Keratinocyte (primary cell): ENCODE data around the gene TROAP. TPM values are rescaled to one million over a fixed set of nuclear protein-coding genes. Genes with fewer than 3 reads are reported as not detected.

Experiments
- DNase-seq: peaks from one replicate; pipeline ENCODE4 v3.0.0-alpha.2; 2011; ENCODE audit warnings: low read depth, missing footprints, low spot score
- FAIRE-seq: peaks from 2 replicates; lab custom pipeline; 2011; peaks lifted over from hg19 to GRCh38; lab: Jason Lieb, UNC
- H2AFZ ChIP-seq: 2 replicates; pipeline ENCODE4 v1.6.0; 2012; ENCODE audit warnings: low read length, control low read depth, inconsistent platforms; ENCODE audit not compliant: control insufficient read depth
- H3K27ac ChIP-seq: 2 replicates; pipeline ENCODE4 v1.5.1; 2011; ENCODE audit warnings: low read length; ENCODE audit not compliant: control insufficient read depth, insufficient read depth
- H3K27me3 ChIP-seq: 3 replicates; pipeline ENCODE4 v1.6.0; 2011; ENCODE audit warnings: low read length; ENCODE audit not compliant: control insufficient read depth, insufficient read depth; ENCODE audit errors: extremely low read depth
- H3K36me3 ChIP-seq, 2 experiments: 2 replicates in 1 of 2; 3 replicates in 1 of 2; pipeline ENCODE4 v1.5.1; 2011; ENCODE audit warnings: low read length in 2 of 2, mild to moderate bottlenecking in 1 of 2; ENCODE audit not compliant: control insufficient read depth in 2 of 2, insufficient read depth in 2 of 2; ENCODE audit errors: extremely low read depth in 1 of 2
- H3K4me1 ChIP-seq: 3 replicates; pipeline ENCODE4 v1.5.1; 2011; ENCODE audit warnings: low read length; ENCODE audit not compliant: control insufficient read depth, insufficient read depth; ENCODE audit errors: extremely low read depth
- H3K4me2 ChIP-seq: 3 replicates; pipeline ENCODE4 v1.6.0; 2011; ENCODE audit warnings: low read depth, low read length; ENCODE audit not compliant: control insufficient read depth, insufficient read depth; ENCODE audit errors: extremely low read depth
- H3K4me3 ChIP-seq, 3 experiments: fragments of 200-600 bp in 1 of 3; sonication (generic) in 1 of 3; 2 replicates in 2 of 3; 3 replicates in 1 of 3; pipeline ENCODE4 v1.5.1; 2011 to 2016; ENCODE audit warnings: low read length in 3 of 3, mild to moderate bottlenecking in 3 of 3, control low read depth in 2 of 3, inconsistent platforms in 1 of 3, low read depth in 1 of 3, mixed read lengths in 1 of 3, mixed run types in 1 of 3, moderate library complexity in 1 of 3; ENCODE audit not compliant: control insufficient read depth in 2 of 3, insufficient read depth in 2 of 3; ENCODE audit errors: extremely low read depth in 1 of 3
- H3K79me2 ChIP-seq: 2 replicates; pipeline ENCODE4 v1.6.0; 2012; ENCODE audit warnings: low read length; ENCODE audit not compliant: control insufficient read depth, insufficient read depth
- H3K9ac ChIP-seq: 3 replicates; pipeline ENCODE4 v1.6.0; 2011; ENCODE audit warnings: low read length; ENCODE audit not compliant: control insufficient read depth, insufficient read depth; ENCODE audit errors: extremely low read depth
- H3K9me1 ChIP-seq: 3 replicates; pipeline ENCODE4 v1.6.0; 2011; ENCODE audit warnings: low read length; ENCODE audit not compliant: control insufficient read depth, insufficient read depth; ENCODE audit errors: extremely low read depth
- H3K9me3 ChIP-seq: 2 replicates; pipeline ENCODE4 v1.5.1; 2012; ENCODE audit warnings: low read depth, low read length; ENCODE audit not compliant: control insufficient read depth
- H4K20me1 ChIP-seq: 3 replicates; pipeline ENCODE4 v1.6.0; 2011; ENCODE audit warnings: low read length; ENCODE audit not compliant: control insufficient read depth, insufficient read depth; ENCODE audit errors: extremely low read depth
- CTCF ChIP-seq, 3 experiments: IDR thresholded peaks in 1 of 3; conservative IDR thresholded peaks in 1 of 3; optimal IDR thresholded peaks in 1 of 3; 2 replicates in 2 of 3; 3 replicates in 1 of 3; pipeline versions ENCODE3 to v1.5.1; 2011; ENCODE audit warnings: low read length in 3 of 3, mild to moderate bottlenecking in 3 of 3, moderate library complexity in 2 of 3, control low read depth in 1 of 3, inconsistent platforms in 1 of 3; ENCODE audit not compliant: insufficient read depth in 2 of 3; ENCODE audit errors: extremely low read depth in 1 of 3
- EZH2 ChIP-seq: IDR thresholded peaks from one replicate; pipeline ENCODE4 v1.6.1; 2012; ENCODE audit warnings: inconsistent platforms, mild to moderate bottlenecking, low read length, moderate library complexity
- dilution Hi-C: fragments of 300-500 bp; cut with MboI; formaldehyde crosslinking; loops from one replicate; pipeline ENCODE4 v1.7.0; 2020; ENCODE audit warnings: low sequenced_read_pairs; ENCODE audit not compliant: extremely low pct_ligation_motif_present
- polyA plus RNA-seq, 5 experiments: library from polyadenylated mRNA; depleted of rRNA in 3 of 5; stranded (reverse) in 3 of 5; stranded (forward) in 1 of 5; unstranded in 1 of 5; fragments of >200 nt; gene quantifications; 1 replicate in 1 of 5; 2 replicates in 3 of 5; 3 replicates in 1 of 5; pipeline versions ENCODE4 v1.2.1 to v1.2.3, GENCODE V29; 2011 to 2012; ENCODE audit warnings: missing spikeins in 2 of 5, low read depth in 1 of 5, low replicate concordance in 1 of 5

The TROAP gene
- polyA plus RNA-seq, 1 donor (not counting 4 experiments of a cell fraction or from before 2014, with no cell fraction given): 14.1 TPM

DNA sequence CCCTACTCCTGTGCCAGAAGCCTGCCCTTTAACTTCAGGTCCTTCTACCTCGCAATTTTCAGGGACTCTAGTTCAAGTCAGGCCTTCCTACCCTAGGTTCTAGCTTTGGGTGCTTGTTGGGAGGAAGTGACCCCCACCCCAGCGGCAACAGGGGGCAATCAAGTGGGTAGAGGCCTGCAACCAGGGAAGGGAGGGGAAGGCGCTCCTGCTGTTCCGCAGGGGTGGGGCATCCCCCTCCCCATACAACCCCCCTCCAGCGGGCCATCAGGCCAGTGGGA is 28.3 kb upstream of the TROAP start:
- Histone ChIP-seq H3K9me3 (no peaks in the 10 kb centered on the region), H3K27ac (no peak overlapping the region), H3K36me3 (no peaks in the 10 kb centered on the region), H3K4me2 (no peak overlapping the region), H4K20me1 (no peaks in the 10 kb centered on the region), H2AFZ (no peak overlapping the region), H3K4me3 (no peak overlapping the region), H3K9me1 (no peaks in the 10 kb centered on the region), H3K4me1 (peaks cover 13% of the 10 kb centered on the region), H3K9ac (no peak overlapping the region), H3K27me3 (peaks cover 47% of the 10 kb centered on the region), H3K79me2 (no peaks in the 10 kb centered on the region)
- DNase-seq: no peak
- TF ChIP-seq EZH2: no peak
- TF ChIP-seq CTCF (optimal IDR thresholded peaks at IDR 0.05 in 1 of 3, IDR thresholded peaks at IDR 0.05 in 1 of 3, conservative IDR thresholded peaks at IDR 0.05 in 1 of 3; ENCODE audit: extremely low read depth in 1 of 3, insufficient read depth in 2 of 3, low read length in 3 of 3): no peak
- no peak for FAIRE-seq
- dilution Hi-C loops: no loop called here

GRCh38 chr12:49295082-49295936 is 27.7 kb upstream of the TROAP start, which contains the start of gene PRPH:
PRPH (plus strand) TSS chr12:49295147; CDS start chr12:49295201, 54 bp downstream.
- Histone ChIP-seq H3K4me3 (no peak within 1 kb of the TSS), H4K20me1 (no peaks in the 10 kb centered on the region), H3K9me3 (no peaks in the 10 kb centered on the region), H3K9ac (no peak within 1 kb of the TSS), H2AFZ (peak within 1 kb of the TSS; percentile 27), H3K9me1 (no peaks in the 10 kb centered on the region), H3K27me3 (peaks cover 47% of the 10 kb centered on the region), H3K36me3 (no peaks in the 10 kb centered on the region), H3K4me2 (no peak within 1 kb of the TSS), H3K4me1 (peaks cover 13% of the 10 kb centered on the region), H3K27ac (no peak within 1 kb of the TSS), H3K79me2 (no peaks in the 10 kb centered on the region)
- dilution Hi-C loops: no loop called here
- TF ChIP-seq EZH2 (peak; percentile 79), CTCF (optimal IDR thresholded peaks at IDR 0.05 in 1 of 3, IDR thresholded peaks at IDR 0.05 in 1 of 3, conservative IDR thresholded peaks at IDR 0.05 in 1 of 3; ENCODE audit: extremely low read depth in 1 of 3, insufficient read depth in 2 of 3, low read length in 3 of 3) (no peak)
- FAIRE-seq (no peak), DNase-seq (no peak)
